IPS-20b (cell line): ENCODE results near the gene PNKP.

Source experiments
- H3K27ac ChIP-seq: one replicate; pipeline ENCODE4 v1.5.1; 2013; ENCODE audit warnings: low read length
- H3K27me3 ChIP-seq: 2 replicates; pipeline ENCODE4 v1.6.1; 2013; ENCODE audit warnings: mild to moderate bottlenecking, low read length, inconsistent platforms; ENCODE audit not compliant: insufficient read depth
- H3K36me3 ChIP-seq: 2 replicates; pipeline ENCODE4 v1.6.1; 2013; ENCODE audit warnings: low read depth, mild to moderate bottlenecking, inconsistent platforms, low read length, moderate library complexity; ENCODE audit not compliant: insufficient read depth
- H3K4me1 ChIP-seq: 2 replicates; pipeline ENCODE4 v1.6.1; 2013; ENCODE audit warnings: mild to moderate bottlenecking, control low read depth, inconsistent platforms, low read length, moderate library complexity; ENCODE audit not compliant: insufficient read depth
- H3K4me3 ChIP-seq: 2 replicates; pipeline ENCODE4 v1.5.1; 2013; ENCODE audit warnings: mild to moderate bottlenecking, low read length, inconsistent platforms
- H3K9ac ChIP-seq: 2 replicates; pipeline ENCODE4 v1.6.1; 2013; ENCODE audit warnings: low read depth, mild to moderate bottlenecking, inconsistent platforms, low read length, moderate library complexity
- H3K9me3 ChIP-seq: 2 replicates; pipeline ENCODE4 v1.6.1; 2013; ENCODE audit warnings: mild to moderate bottlenecking, low read depth, low read length, inconsistent platforms; ENCODE audit not compliant: insufficient read depth

The PNKP gene

DNA sequence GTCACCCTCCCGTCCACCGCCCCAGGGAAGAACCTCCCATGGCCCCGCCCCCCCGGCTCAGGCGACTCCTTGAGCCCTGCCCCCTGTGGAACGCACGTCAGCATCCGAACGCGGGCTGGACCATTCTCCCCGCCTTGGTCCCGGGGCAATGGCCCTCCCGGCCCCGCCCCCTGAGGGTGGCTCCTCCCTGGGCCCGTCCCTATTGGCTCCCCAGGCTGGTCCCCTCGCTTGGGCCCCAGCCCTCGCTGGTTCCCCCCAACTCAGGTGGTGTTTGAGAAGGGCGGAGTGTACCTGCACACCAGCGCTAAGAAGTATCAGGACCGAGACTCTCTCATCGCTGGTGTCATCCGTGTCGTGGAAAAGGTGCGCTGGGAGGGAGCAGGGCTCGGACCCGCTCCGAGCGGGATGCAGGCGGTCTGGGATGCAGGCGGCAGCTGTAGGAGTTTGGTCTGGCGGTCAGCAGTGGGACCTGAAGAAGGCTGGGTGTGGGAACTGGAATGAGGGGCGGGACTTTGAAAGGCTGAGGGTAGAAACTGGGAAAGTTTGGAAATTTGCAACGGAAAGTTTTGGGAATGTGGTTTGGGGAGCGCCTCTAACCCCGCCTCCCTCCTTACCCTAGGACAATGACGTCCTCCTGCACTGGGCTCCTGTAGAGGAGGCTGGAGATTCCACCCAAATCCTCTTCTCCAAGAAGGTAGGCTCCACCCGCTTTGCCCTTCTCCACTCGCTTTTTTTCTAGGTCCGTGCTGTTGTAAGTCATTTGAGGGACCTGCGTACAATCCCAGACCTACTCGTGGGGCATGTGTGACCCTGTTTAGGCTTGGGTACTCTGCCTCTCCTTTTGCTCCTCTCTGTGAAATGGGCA lies 10.7 kb upstream of the PNKP start:
- Histone ChIP-seq H3K9me3 (no peaks in the 10 kb centered on the region), H3K27ac (peak overlapping the region; percentile 100), H3K9ac (peak overlapping the region; percentile 98), H3K4me1 (peaks cover 6% of the 10 kb centered on the region; the same call in 1 of the 2 replicates), H3K4me3 (peak overlapping the region; percentile 89), H3K27me3 (no peaks in the 10 kb centered on the region), H3K36me3 (peaks cover 44% of the 10 kb centered on the region)

- Histone ChIP-seq H3K36me3 (peaks cover 36% of the 10 kb centered on the region), H3K4me1 (peaks cover 6% of the 10 kb centered on the region; the same call in 1 of the 2 replicates), H3K27me3 (no peaks in the 10 kb centered on the region), H3K9me3 (no peaks in the 10 kb centered on the region), H3K4me3 (peak within 1 kb of the TSS; percentile 89), H3K27ac (peak within 1 kb of the TSS; percentile 100), H3K9ac (peak within 1 kb of the TSS; percentile 98)
These were observed 9.9 kb upstream of the PNKP start, which contains the start of the genes AKT1S1 and TBC1D17 for GRCh38 chr19:49877020-49877878. Gene AKT1S1, minus strand, starts transcription at chr19:49877355. Its CDS starts 4,060 bp downstream, at chr19:49873295. Gene TBC1D17, plus strand, starts transcription at chr19:49877702. Its CDS starts 22 bp downstream, at chr19:49877724.

DNA sequence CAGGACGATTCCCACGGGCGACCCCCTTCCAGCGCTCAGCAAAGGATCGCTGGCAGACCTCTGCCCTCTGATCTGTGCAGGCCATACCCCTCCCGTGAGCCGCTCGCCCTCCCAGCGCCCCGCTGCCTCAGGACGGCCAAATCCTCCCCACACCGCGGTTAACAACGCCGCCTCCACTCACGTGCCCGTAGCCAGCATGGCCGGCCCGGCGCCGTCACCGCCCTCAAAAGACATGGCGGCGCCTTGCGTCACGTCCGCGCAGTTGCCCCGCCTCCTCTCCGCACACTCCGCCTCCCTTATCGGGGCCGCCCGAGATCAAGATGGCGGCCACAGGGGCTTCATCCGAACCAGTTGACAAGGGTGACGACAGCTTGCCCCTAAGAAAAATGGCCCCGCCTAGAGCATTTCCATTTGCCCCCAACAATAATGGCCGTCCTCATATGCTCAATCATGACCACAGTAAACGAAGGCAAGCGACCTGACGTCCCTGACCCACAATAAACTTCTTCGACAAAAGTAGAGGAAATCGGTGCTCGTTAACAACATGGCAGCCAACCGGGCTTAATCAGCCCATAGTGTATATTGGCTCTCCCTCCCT lies 9.1 kb upstream of the PNKP start:
- no peaks in the 10 kb centered on the region for H3K27me3 ChIP-seq
- peak overlapping the region; percentile 89 for H3K4me3 ChIP-seq
- peak overlapping the region; percentile 100 for H3K27ac ChIP-seq
- H3K36me3 ChIP-seq = peaks cover 28% of the 10 kb centered on the region
- H3K4me1 ChIP-seq = peaks cover 6% of the 10 kb centered on the region; the same call in 1 of the 2 replicates
- H3K9ac ChIP-seq = peak overlapping the region; percentile 98
- no peaks in the 10 kb centered on the region for H3K9me3 ChIP-seq

- Histone ChIP-seq H3K27ac (peak overlapping the region; percentile 98), H3K9ac (peak overlapping the region; percentile 98), H3K9me3 (no peaks in the 10 kb centered on the region), H3K4me1 (peaks cover 6% of the 10 kb centered on the region; the same call in 1 of the 2 replicates), H3K27me3 (no peaks in the 10 kb centered on the region), H3K36me3 (peaks cover 25% of the 10 kb centered on the region), H3K4me3 (peak overlapping the region; percentile 89)
These were observed 8.6 kb upstream of the PNKP start for GRCh38 chr19:49875857-49876421.

GRCh38 chr19:49875177-49875576 lies 7.8 kb upstream of the PNKP start:
- H3K36me3 ChIP-seq = peaks cover 20% of the 10 kb centered on the region
- no peaks in the 10 kb centered on the region for H3K9me3 ChIP-seq
- H3K4me1 ChIP-seq = peaks cover 6% of the 10 kb centered on the region; the same call in 1 of the 2 replicates
- H3K27ac ChIP-seq = peak overlapping the region; percentile 98
- no peaks in the 10 kb centered on the region for H3K27me3 ChIP-seq
- peak overlapping the region; percentile 89 for H3K4me3 ChIP-seq
- H3K9ac ChIP-seq = peak overlapping the region; percentile 98

- peaks cover 6% of the 10 kb centered on the region; the same call in 1 of the 2 replicates for H3K4me1 ChIP-seq
- H3K27me3 ChIP-seq = no peaks in the 10 kb centered on the region
- no peak overlapping the region for H3K4me3 ChIP-seq
- no peaks in the 10 kb centered on the region for H3K9me3 ChIP-seq
- H3K9ac ChIP-seq = peak overlapping the region; percentile 98; the same call in 1 of the 2 replicates
- H3K36me3 ChIP-seq = peaks cover 17% of the 10 kb centered on the region
- H3K27ac ChIP-seq = no peak overlapping the region
These were observed 7.3 kb upstream of the PNKP start for GRCh38 chr19:49874503-49875157.

GRCh38 chr19:49873834-49874233 lies 6.5 kb upstream of the PNKP start:
- Histone ChIP-seq H3K9ac (no peak overlapping the region), H3K36me3 (peaks cover 9% of the 10 kb centered on the region; the same call in 1 of the 2 replicates), H3K4me3 (no peak overlapping the region), H3K27ac (no peak overlapping the region), H3K27me3 (no peaks in the 10 kb centered on the region), H3K9me3 (no peaks in the 10 kb centered on the region), H3K4me1 (peaks cover 4% of the 10 kb centered on the region; the same call in 1 of the 2 replicates)

DNA sequence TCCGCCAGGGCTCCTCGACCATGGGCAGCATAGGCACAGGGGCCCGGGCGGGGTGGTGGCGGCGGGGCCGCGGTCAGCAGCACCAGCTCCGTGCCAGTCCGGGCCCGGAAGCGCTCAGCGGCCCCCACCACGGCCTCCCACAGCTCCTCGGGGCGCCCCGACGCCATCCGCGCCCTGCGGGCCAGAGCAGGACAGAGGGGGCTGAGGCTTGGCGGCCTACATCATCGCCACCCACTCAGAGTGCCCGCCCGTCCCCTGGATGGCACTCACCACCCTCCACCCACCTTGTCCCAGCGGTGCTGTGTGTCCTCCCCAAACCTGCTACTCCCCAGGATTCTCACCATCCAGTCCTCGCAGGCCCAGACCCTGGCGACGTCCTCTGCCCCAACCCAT lies 5.7 kb upstream of the PNKP start:
- no peaks in the 10 kb centered on the region; the same call in 1 of the 2 replicates for H3K4me1 ChIP-seq
- no peak overlapping the region for H3K27ac ChIP-seq
- no peak overlapping the region for H3K4me3 ChIP-seq
- H3K27me3 ChIP-seq = no peaks in the 10 kb centered on the region
- peaks cover 5% of the 10 kb centered on the region; the same call in 1 of the 2 replicates for H3K36me3 ChIP-seq
- no peaks in the 10 kb centered on the region for H3K9me3 ChIP-seq
- H3K9ac ChIP-seq = no peak overlapping the region

DNA sequence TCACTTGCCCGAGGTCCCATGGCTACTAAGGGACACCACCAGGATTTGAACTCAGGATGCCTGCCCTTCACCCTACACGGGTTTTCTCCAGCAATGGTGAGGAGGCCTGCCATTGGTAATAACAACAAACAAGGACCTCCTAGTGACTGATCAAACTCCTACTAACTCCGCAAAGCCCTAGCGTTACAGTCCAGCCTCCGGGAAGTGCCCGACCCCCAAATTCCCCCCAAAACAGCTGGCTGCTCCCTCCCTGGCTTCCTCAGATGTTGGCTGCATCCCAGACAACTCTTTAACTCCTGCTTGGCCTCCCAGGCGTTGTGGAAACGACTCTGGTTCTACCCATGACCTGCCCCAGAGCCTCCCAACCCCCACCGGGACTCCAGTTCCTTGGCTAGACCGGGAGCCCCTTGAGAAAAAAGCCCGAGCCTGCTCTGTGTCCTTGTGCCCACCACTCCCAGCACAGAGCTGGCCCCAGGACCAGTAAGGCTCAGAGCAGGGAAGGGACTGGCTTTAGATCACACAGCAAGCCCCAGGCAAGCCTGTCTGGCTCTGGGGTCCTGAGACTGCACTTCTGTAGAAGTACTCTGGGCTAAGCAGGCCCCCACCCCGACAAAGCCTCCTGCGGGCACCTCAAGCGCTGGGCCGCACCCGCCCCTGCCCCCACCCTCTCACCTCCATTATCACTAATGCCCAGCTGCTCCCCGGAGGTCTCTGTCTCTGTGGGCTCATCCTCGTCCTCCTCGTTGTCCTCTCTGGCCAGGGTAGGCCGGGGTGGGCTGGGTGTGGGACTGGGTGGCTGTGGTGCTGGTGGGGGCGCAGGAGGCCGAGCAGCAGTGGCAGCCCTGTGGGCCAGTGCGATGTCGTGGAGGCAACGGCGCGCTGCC lies 5.1 kb upstream of the PNKP start:
- Histone ChIP-seq H3K4me3 (no peak overlapping the region), H3K9me3 (no peaks in the 10 kb centered on the region), H3K36me3 (peaks cover 5% of the 10 kb centered on the region; the same call in 1 of the 2 replicates), H3K4me1 (no peaks in the 10 kb centered on the region; the same call in 1 of the 2 replicates), H3K27ac (no peak overlapping the region), H3K9ac (no peak overlapping the region), H3K27me3 (no peaks in the 10 kb centered on the region)
